ENCODE measurements around the gene MTSS2.

The MTSS2 gene

GRCh38 chr16:70700101-70701020 is 14.5 kb upstream of the MTSS2 start:
- in situ Hi-C loops (cut with HindIII; ENCODE audit: low sequenced_read_pairs) = no loop called here

DNA sequence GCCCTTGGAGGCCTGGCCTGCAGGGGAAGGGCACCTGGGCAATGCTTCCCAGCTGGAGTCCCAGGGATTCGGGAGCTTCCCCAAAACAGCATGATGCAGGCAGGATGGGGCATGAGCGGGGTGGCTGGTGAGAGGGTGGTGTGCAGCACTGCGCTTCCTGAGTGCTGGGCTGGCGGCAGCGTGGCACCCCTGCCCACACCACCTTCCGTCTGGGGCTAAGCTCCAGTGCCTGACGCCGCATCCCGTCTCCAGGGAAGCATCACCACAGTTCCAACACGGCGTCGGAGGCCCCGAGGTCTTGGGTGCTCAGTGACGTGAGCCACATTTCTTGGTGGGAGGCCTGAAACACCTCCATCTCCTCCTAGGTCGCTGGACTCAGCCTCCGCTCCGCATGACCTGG is 13.8 kb upstream of the MTSS2 start:
- in situ Hi-C loops (cut with HindIII; ENCODE audit: low sequenced_read_pairs) = loop anchor here (5.0 kb wide), 1 partner anchor 63 kb away; no protein-coding TSS in a partner anchor

GRCh38 chr16:70698901-70699300 is 13.0 kb upstream of the MTSS2 start:
- in situ Hi-C loops (cut with HindIII; ENCODE audit: low sequenced_read_pairs) = loop anchor here (5.0 kb wide), 1 partner anchor 63 kb away; no protein-coding TSS in a partner anchor

DNA sequence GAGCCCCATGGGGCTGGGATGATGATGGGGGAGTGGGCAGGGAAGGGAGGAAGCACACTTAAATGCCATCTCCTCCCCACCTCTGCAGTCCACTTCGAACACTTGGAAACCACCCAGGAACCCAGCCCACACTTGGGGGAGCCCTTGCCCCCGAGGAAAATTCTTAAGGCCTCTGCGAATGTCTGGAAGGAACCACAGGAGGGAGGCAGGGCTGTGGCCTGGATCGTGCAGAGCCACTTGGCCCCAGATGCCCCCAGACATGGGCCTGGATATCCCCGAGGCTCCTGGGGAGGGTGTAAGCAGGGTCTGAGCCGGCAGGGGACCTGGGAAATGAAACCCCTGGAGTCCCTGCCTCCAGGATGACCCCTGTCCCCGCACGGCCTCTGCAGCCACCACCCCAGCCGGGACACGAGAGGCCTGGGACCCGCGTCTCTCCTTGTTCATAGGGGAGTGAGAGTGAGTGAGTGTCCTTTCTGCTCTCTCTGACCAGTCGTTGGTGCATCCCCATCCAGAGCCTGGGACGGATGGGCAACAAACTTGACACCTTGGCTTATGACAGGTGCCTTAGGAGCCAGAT is 11.8 kb upstream of the MTSS2 start:
- in situ Hi-C loops (cut with HindIII; ENCODE audit: low sequenced_read_pairs) = loop anchor here (5.0 kb wide), 1 partner anchor 65 kb away; no protein-coding TSS in a partner anchor

DNA sequence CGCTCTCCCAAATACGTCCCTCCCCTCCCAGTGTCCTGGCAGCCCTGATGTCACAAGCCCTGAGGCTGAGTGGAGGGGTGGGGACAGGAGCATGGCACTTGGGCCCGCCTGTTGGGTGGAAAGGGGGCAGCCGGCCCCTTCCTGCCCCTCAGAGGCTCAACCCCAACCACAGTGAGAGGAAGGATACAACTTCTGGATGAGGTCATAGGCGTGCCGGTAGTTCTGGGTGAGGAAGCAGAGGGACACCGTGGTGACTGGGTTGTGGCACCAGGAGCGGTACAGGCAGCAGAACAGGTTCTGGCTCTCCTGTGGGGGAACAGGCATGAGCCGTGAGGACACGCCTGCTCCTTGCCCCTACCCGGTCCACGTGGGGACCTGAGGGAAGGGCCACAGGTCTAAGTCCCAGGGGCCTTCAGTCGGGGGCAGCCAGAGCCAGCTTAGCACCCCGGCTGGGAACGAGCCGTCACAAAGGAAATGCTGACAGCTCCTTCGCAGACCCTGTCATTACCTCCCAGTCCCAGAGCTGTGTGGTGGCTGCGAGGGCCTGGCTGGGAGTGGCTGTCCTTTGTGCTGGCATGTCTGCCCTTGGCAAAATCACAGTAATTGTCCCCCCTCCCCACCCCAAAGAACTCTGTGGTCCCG is 11.2 kb upstream of the MTSS2 start:
- in situ Hi-C loops (cut with HindIII; ENCODE audit: low sequenced_read_pairs) = loop anchor here (5.0 kb wide), 1 partner anchor 65 kb away; no protein-coding TSS in a partner anchor

DNA sequence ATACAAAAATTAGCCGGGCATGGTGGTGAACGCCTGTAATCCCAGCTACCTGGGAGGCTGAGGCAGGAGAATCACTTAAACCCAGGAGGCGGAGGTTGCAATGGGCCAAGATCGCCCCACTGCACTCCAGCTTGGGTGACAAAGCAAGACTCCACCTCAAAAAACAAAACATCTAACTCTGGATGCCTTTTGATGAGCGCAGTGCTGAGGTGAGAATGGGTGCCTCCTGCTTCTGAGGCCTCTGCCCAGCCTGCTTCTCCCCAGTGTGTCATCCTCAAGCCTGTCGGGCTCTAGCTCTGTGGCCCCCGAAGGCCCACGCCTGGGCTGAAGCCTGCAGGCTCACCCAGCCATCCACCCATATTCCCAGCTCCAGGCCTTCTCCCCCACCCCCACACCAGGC is 10.5 kb upstream of the MTSS2 start:
- in situ Hi-C loops (cut with HindIII; ENCODE audit: low sequenced_read_pairs) = loop anchor here (5.0 kb wide), 1 partner anchor 66 kb away; no protein-coding TSS in a partner anchor

GRCh38 chr16:70695331-70696070 is 9.6 kb upstream of the MTSS2 start:
- in situ Hi-C loops (cut with HindIII; ENCODE audit: low sequenced_read_pairs) = loop anchor here (5.0 kb wide), 1 partner anchor 67 kb away; no protein-coding TSS in a partner anchor

DNA sequence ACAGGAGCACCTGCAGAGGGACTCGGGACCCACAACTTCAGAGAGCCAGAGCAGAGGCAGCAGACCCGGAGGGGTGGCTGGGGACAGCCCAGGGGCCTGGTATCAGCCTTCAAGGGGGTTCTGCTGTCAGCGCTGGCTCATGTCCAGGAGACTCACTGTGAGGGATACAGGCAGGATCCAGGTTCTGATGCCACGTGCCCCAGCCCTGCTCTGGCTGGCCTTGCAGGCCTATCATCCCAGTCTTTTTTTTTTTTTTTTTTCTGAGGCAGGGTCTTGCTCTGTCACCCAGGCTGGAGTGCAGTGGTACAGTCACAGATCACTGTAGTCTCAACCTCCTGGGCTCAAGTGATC is 9.0 kb upstream of the MTSS2 start:
- in situ Hi-C loops (cut with HindIII; ENCODE audit: low sequenced_read_pairs) = loop anchor here (5.0 kb wide), 1 partner anchor 67 kb away; no protein-coding TSS in a partner anchor

DNA sequence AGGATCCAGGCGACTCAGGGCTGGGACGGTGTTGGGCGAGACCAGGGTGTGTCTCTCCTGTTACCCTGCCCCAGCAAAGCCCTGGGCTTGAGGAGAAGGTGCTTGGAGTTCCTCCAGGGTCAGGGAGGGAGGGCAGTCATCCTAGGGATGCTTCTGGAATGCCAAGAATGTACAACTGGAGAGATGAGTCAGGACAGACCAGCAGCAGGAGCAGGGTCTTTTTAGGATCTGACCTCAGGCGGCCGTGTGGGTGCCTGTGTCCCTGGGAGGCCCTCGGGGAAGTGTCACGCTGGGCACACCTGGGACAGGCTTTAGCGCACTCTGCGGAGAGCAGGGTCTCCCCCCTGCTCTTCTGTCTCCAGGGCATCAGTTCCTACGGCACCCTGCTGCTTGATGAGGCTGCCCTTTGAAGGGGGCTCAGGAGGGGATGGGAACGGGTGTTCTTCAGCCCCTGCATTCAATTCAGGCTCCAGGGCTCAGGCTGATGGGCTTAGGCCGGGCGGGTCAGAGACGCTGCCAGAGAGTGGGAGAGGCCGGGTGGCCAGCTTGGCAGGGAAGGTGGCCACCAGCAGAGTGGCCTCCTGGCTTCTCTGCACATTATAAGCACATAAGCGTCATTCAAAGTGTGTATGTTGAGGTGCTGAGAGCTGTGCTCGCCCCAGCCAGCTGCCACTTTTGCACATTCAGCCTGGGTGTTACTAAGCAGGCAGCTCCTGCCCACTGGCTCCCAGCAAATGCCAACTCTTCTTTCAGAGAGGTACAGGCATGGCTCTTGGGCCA is 8.4 kb upstream of the MTSS2 start:
- in situ Hi-C loops (cut with HindIII; ENCODE audit: low sequenced_read_pairs) = no loop called here

- in situ Hi-C loops (cut with HindIII; ENCODE audit: low sequenced_read_pairs) = no loop called here
These were observed 7.2 kb upstream of the MTSS2 start for GRCh38 chr16:70692873-70693671.

GRCh38 chr16:70692130-70692872 is 6.4 kb upstream of the MTSS2 start:
- in situ Hi-C loops (cut with HindIII; ENCODE audit: low sequenced_read_pairs) = no loop called here

GRCh38 chr16:70691223-70692129 is 5.6 kb upstream of the MTSS2 start:
- in situ Hi-C loops (cut with HindIII; ENCODE audit: low sequenced_read_pairs) = no loop called here

- in situ Hi-C loops (cut with HindIII; ENCODE audit: low sequenced_read_pairs) = no loop called here
These were observed 4.4 kb upstream of the MTSS2 start for GRCh38 chr16:70689970-70690891.

GRCh38 chr16:70689035-70689969 is 3.4 kb upstream of the MTSS2 start:
- in situ Hi-C loops (cut with HindIII; ENCODE audit: low sequenced_read_pairs) = no loop called here

DNA sequence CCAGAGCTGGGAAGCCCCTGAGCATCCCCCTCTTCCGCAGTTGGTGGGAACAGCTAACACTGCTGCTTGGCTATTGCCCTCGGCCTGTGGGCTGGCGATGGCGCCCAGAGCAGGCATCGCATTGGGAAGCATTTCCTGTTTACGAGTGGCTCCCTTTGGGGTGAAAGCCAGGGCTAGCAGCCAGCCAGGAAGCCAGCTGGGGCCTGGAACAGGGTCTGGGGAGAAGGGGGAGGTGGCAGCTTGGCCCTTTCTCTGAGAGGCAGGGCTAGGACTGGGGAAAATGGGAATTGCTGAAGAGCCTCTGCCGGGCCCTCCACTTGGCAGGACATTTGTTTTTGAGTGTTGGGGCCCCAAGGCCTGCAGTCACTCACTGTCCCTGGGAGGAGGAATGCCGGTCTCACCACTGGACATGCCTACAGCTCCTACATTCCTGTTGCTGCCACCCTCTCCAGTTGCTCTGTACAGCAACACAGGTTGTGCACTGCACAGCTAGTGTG is 2.4 kb upstream of the MTSS2 start:
- in situ Hi-C loops (cut with HindIII; ENCODE audit: low sequenced_read_pairs) = no loop called here
